ENCODE measurements around the gene PITPNB.

The PITPNB gene

DNA sequence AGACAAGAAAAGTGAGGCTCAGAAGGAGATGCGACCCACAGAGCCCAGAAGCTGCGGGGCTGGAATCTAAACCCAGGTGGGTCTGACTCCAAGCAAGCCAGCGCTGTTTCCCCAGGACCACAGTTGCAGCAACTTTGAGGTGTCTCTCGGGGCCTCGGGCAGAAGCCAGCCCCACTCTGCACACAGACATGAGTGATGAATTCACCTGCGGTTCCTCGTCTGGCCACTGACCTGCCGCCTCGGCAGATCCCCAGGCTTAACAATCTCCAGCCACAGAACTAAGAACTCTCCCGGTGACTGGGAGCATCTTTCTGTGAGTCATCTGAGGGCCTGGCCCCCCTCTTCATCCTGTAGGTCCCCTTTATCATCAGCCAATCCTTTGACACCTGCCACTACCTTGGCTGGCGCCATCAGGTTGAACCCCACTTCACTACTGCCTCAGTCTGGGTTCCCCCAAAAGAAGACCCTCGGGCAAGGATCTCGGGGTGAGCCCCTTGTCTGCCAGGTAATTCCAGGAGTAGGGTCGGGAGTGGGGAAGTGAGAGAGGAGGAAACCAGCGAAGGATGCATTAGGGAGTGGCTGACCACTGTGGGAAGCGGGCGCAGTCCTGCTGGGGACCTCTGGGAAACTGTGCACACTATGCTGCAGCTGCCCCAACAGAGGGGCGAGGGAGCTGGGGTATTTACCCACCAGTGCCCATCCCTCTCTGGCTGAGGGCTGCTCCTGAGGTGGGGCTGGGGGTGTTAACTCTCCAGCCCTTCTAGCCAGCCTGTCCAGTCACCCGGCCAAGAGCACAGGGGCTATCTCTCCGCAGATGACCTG is 84.5 kb downstream of the PITPNB start:
- no peak for DNase-seq (ENCODE audit: low read depth, low spot score)

GRCh38 chr22:27833803-27834202 is 85.3 kb downstream of the PITPNB start:
- DNase-seq (ENCODE audit: low read depth, low spot score), result no peak

GRCh38 chr22:27832606-27833005 is 86.5 kb downstream of the PITPNB start:
- DNase-seq (ENCODE audit: low read depth, low spot score), result no peak

- DNase-seq (ENCODE audit: low read depth, low spot score), result no peak
Observed at GRCh38 chr22:27829620-27830019, 89.4 kb downstream of the PITPNB start.

- no peak for DNase-seq (ENCODE audit: low read depth, low spot score)
Observed at GRCh38 chr22:27827604-27828587, 91.2 kb downstream of the PITPNB start.

- DNase-seq (ENCODE audit: low read depth, low spot score), result no peak
Observed at GRCh38 chr22:27825174-27825573, 93.9 kb downstream of the PITPNB start.

DNA sequence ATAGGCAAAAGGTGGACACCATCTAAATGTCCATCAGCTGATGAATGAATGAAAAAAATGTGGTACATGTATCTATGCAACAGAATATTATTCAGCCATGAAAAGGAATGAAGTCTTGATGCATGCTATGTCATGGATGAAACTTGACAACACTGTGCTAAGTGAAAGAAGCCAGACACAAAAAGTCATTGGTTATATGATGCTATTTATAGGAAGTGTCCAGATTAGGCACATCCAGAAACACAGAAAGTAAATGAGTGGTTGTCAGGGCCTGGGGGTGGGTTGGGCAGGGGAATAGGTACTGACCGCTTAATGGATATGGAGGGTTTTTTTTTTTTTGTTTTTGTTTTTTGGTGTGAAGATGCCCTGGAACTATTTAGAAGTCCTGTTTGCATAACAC is 95.8 kb downstream of the PITPNB start:
- no peak for DNase-seq (ENCODE audit: low read depth, low spot score)

- no peak for DNase-seq (ENCODE audit: low read depth, low spot score)
Observed at GRCh38 chr22:27820896-27821866, 97.9 kb downstream of the PITPNB start.

GRCh38 chr22:27816552-27816951 is 102.5 kb downstream of the PITPNB start:
- no peak for DNase-seq (ENCODE audit: low read depth, low spot score)

- DNase-seq (ENCODE audit: low read depth, low spot score), result no peak
Observed at GRCh38 chr22:27815826-27816530, 103.1 kb downstream of the PITPNB start.

GRCh38 chr22:27814993-27815392 is 104.1 kb downstream of the PITPNB start:
- DNase-seq (ENCODE audit: low read depth, low spot score), result no peak

DNA sequence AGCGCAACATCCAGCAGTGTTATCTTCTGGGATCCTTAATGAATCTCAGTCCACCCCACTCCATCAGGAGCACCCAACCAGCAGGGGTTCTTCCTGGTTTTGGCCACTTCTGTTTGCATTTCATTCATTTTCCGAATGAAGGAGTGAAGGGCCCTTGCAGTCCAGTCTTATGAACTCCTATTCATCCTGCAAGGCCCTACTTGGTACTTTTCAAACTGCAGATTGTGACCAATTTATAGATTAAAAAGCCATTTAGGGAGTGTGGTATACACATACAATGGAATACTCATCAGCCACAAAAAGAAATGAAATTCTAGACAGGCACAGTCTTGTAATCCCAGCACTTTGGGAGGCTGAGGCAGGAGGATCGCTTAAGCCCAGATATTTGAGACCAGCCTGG is 107.3 kb downstream of the PITPNB start:
- no peak for DNase-seq (ENCODE audit: low read depth, low spot score)

DNA sequence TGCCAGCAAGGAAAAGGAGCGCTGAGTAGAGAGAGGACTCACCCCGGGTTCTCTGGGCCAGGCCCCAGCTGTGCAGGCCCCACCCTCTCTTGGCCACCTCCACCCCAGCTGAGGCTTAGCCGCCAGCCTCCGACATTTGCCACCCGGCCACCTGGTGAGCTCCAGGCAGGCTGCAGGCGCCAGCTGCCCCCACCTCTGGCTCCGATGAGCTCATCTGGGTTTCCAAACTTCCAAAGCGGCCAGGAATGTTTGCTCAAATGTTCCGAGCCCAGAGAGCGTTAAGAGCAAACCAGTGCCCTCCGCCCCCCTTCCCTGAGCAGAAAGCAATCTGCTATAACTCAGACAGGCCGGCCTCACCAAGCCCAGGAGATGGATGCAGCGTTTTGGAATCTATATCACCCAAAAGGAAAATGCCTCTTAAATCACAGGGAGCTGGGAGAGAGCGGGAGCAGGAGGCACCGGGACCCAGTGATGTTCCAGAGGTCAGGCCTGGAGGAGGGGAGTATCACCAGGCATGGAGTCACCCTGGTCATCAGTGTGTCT is 108.4 kb downstream of the PITPNB start:
- DNase-seq (ENCODE audit: low read depth, low spot score), result no peak

GRCh38 chr22:27809700-27810608 is 109.1 kb downstream of the PITPNB start:
- no peak for DNase-seq (ENCODE audit: low read depth, low spot score)

- no peak for DNase-seq (ENCODE audit: low read depth, low spot score)
Observed at GRCh38 chr22:27809226-27809603, 109.8 kb downstream of the PITPNB start.

DNA sequence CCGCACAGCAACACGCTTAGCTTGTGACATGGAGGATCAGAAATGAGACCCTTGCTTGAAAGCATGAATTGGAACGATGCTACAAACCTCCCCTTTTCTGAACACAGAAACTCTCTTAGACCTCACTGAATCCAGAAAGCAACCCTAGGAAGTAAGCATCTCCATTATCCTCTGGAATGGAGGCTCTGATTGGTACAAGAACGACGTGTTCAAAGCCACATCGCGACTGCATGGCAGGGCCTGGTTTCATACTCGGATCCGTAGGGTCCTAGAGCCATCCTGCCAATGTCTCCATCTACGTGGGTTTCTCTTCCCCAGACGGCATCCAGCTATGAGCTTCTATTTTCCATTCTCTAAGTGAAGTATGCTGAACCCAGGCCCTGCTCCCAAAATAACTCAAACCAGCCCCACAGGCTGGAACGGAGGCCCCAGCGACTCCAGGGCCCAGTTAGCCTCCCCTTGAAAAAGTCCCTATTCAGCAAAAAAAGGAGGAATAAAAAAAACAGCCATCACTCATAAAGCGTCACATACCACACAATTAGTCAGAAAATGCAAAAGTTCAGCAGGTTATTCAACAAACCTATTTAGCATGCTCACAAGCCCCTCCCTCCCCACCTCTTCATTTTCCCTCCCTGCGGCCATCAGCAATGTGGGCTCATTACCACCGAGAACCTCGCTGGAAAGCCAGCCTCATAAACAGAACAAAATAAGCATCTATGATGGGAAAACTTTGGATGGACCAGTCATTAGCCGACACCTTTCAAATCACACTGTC is 110.4 kb downstream of the PITPNB start:
- no peak for DNase-seq (ENCODE audit: low read depth, low spot score)

DNA sequence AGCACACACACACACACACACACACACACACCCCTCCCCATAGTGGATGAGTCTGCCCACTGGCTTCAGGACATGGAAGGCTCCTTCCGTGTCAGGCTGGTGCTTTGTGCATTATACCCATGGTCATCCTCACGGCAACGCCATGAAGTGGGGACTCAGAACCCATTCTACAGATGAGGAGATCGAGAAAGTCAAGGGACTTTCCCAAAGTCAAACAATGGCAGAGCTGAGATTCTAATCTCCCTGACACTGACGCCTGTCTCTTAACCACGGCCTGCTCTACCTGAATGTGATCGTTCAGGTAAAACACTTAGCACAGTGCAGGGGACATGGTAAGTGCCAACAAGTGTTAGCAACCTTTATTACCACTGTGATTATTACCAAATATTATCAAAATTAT is 113.2 kb downstream of the PITPNB start:
- no peak for DNase-seq (ENCODE audit: low read depth, low spot score)

DNA sequence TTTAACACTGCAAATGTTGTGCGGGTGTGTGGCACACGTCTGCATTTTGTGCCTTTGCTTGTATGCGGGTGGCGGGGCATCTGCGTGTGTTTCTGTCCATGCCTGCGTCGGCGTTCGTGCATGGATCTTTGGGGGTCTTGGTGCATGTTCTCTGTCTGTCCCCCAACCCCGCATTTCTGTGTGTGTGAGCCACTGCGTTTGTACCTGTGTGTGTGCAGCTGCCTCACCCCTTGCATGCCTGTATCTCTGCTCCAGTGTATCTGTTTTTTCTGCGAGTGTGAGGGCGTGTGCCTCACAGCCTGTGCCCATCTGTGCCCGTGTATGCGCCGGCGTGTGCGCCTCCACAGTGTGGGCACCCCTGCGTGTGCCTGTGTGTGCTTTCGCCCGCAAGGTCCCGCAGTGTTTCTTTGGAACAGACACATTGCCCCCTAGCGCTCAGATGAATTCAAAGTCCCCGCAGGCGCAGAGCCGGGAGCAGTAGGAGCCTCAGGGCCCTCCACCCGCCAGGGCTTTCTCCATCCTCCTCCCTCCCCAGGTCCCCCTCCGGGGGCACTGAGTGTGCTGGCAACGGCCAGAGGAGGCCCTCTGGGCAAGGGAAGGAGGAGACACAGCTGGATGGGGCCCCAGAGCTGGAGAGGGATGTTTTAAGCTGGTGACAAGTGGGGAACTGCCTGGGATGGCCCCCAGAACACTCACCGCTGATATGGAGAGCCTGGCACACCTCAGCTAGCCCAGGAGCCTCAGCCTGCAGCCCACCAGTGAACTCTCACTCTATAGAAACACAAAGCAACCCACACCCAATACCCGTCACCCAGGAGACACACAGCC is 114.4 kb downstream of the PITPNB start:
- peak; percentile 27 for DNase-seq (ENCODE audit: low read depth, low spot score)

Data from activated CD4-positive, CD25-positive, alpha-beta regulatory T cell treated with anti-CD3 and anti-CD28 coated beads, Interleukin-2, amount 50 U/mL, for 16 hours (primary cell).